ENCODE data around the gene VPS13C.

VPS13C gene

GRCh38 chr15:61841466-61841865 is 218.8 kb downstream of the VPS13C start:
- DNase-seq = peak in 1 of 5 donors; percentile 56

DNA sequence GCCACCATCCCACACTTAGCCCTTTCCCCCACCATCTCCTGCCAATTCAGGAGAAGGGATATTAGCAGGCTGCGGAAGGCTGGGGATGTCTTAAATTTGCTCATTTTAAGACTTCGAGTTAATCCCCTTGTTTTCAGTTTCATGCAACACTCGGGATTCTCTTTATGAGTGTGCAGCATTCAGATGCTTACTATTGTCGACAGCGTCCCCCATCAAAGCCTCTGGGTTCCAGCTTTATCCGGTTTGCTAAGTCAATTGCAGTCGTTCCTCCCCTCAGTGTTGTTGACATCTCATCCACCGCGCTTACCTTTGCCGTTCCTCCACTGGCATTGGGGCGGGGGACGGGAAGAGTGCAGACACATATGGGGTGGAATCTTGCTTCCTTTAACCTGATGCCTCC is 220.2 kb downstream of the VPS13C start:
- DNase-seq = no peak

- no peak for DNase-seq
These were observed 220.7 kb downstream of the VPS13C start for GRCh38 chr15:61839546-61839945.

DNA sequence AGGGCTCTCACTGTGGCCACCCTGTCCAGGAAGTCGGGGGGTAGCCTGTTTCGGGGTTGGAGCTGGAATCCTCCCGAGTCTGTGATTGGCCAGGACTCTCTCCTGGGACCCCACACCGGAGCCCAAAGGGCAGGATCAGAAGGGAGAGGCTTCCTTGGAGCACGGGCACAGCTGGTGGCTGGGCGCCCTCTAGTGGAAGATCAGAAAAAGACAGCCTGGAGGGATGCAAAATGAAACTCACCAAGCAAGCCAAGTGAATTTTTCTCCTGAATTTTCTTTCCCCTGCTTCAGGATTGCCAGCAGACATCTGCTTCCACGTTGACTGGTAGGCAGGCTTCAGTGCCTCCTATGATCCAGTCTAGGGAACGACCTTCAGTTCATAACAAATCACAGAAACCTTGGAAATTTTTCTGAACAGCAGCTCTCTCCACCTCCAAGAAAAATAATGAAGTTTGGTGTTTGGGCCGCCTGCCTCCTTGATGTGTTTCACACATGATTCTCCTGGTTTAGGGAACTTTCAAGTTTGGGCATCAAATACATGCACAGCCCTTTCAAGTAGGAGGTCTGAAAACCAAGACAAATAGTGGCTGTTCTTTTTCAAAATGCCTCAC is 224.6 kb downstream of the VPS13C start:
- peak in 4 of 5 donors; percentile 26 to 46 (median 34) for DNase-seq

- DNase-seq = no peak
These were observed 225.2 kb downstream of the VPS13C start for GRCh38 chr15:61835029-61835428.

DNA sequence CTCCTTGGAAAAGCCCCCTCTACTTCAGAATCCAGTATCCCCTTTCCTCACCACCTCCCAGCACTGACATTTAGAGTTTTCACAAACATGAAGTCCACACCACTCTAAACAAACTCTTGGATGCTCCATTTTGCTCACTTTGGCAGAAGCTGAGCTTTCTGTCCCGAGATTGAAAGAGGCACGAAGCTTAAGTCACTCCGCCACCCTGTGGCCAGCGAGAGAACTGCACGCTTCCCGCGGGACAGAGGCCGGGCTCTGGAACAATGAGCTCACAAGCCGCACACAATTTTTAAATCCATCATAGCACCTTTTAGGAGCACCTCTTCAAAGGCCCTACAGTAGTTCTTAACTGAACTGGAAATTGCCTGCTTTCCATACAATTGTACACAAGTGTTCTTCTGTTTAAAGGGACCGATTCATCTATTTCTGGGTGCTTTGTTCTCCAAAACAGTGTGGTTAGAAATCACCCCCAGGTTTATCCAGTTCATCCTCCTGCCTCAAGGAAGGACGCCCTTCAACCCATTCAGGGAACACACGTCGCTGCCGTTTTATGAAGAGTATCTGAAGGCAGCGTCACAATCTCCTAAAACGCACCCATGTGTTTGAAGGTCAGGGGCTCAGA is 226.1 kb downstream of the VPS13C start:
- DNase-seq = peak; percentile 29 to 64 (median 51)

DNA sequence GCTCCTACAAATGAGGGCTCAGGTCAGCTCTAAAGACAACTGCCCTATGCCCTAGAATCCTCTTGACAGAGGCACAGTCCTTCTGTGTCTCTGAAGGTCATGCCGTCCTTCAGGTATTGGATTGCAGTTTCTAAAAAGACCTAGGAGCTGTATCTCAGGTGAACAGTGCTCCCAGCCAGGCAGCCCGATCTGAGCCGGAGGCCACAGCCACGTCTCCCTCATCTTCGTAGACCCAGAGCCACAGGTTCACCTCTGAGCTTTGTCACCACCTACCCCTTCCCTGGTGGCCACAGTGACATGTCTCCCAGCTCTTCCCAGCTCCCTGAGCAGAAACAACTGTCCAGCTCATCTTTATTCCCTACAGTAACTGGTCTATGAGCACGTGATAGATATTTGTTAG is 228.0 kb downstream of the VPS13C start:
- no peak for DNase-seq

DNA sequence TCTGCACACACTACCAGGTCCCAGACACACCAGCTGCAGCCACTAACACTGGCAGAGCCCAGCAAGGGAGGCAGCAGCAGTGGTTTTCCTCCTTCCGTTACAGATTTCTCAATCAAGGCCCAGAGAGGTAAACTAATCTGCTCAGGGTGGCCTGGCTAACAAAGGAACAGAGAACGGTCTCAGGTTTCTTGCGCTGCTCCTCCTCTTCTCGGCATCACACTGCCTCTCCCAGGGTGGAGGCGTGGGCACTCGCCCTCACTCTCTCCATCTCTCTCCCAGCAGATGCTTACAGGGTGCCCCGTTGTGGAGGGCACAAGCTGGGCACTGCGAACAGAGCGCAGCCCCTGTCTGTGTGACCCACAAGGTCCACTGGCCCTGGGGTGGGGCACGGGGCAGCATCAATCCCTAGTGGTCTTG is 228.7 kb downstream of the VPS13C start:
- DNase-seq = no peak

DNA sequence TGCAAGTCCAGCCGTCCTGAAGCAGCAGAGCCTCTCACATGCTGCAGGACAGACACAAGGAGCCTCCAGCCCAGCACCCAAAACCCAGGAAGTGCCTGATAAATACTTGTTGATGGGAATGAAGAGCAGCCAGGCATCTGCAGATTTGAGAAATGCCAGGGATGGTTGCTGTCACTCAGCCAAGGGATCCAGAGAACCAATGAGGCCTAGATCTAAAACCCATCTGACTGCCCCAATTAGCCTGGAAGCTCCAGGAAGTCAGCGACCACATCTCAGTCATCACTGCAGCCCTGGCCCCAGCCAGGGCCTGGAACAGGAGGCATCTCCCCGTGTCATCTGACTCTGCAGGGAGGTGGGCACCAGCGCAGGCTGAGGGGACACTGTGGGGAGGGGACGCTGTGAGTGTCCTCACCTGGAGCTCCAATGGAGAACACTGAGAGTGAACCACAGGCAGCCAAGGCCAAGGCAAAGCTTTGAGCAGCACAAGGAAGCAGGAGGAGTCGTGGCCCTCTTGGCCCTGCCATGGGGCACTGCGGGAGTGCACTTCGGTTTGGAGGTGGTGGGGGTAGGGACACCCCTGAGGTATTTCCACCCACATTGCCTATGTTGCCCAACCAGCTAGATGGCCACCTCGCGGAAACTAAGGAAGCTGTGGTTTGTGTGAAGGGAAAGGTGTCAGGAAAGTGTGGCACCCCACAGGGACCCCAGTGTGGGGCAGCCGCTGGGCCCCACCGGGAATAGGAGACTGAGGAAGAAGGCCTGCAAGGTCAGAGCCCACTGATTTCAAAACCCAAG is 229.5 kb downstream of the VPS13C start:
- DNase-seq = no peak

DNA sequence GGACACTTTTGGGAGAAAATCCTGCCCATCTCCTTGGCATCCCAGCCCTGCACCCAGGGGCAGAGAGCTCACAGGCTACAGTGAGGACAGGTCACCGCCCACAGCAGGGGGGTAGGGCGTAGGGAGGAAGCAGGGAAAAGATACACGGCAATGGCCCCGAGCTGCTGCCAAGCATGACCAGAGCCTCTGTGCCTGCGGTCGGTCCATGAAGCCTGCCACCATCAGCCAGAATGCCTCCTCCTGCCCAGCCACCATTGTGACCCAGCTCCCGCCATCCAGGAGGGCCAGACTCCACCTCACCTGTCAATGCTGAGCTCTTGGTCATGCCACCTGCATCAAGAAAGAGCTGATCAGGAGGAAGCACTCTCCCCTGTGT is 230.7 kb downstream of the VPS13C start:
- no peak for DNase-seq

GRCh38 chr15:61828860-61829513 is 231.3 kb downstream of the VPS13C start:
- no peak for DNase-seq

GRCh38 chr15:61828008-61828407 is 232.2 kb downstream of the VPS13C start:
- DNase-seq = no peak

DNA sequence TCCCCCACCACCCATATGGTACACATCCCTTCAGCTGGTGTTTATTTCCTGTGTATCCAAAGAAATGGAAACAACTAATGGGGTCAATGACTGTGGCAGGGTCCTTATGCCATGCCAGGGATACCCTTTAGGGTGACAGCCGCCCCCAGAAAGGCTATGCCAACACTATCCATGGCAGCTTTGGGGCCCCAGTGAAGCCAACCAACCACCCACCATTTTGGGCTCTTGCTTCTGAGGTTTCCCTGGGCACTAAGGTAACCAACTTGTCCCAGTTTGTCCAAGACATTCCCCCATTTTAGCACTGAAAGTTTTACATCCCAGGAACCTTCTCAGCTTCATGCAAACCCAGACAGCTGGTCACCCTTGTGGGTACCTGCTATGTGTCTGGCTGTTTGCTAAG is 233.1 kb downstream of the VPS13C start:
- no peak for DNase-seq

DNA sequence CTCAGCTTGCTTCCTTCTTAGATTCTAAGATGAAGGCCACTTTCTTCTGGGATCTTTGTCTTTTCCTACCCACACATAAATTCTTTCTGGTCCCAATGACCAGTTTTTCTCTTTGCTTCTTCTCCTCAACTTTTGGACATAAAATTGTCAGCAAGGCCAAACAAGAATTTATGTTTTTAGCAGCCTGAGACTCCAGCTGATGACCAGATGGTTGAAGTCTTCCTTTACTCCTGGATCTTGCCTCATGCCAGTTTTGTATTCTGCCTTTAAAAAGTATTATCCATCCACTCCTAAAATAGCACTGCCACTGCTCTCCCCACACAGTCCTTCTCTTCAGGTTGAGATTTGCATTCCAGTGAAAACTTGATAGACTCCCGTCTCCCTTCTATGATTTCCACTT is 236.0 kb downstream of the VPS13C start:
- no peak for DNase-seq

DNA sequence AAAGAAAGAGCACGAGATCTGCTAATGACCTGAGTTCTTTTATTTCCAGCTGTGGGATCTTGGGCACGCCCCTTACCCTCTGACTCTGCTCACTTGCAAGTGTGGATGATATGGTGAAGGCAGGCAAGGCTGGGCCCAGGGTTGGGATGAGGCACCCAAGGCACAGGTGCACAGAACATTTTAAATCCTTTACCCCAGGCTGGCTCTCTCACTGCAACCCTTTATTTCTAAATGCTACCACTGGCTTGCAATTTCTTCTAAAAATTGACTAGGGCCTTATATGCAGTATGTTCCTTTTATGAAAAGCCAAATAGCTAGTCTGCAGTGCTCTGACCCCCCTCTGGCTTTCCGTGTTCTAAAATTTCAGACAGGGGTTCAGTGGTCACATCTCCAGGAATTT is 237.7 kb downstream of the VPS13C start:
- no peak for DNase-seq

DNA sequence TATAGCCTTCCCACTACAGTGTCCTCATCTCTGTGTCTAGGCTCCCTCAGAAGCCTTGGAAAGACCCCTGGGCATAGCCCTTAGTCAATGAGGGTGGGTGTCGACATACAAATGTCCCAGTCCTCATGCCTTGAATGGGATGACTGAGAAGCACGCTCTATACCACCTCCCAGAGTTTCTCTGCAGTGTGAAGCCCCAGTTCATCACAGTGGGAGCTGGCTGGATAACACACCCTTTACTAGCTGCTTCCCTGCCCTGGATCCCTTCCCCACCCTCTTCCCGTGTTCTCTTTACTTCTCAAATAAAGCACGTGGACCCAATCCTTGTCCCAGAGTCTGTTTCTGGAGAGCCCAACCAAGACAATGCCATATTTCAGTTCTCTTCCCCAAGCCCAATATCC is 239.3 kb downstream of the VPS13C start:
- no peak for DNase-seq

- no peak for DNase-seq
These were observed 240.0 kb downstream of the VPS13C start for GRCh38 chr15:61820212-61820611.

DNA sequence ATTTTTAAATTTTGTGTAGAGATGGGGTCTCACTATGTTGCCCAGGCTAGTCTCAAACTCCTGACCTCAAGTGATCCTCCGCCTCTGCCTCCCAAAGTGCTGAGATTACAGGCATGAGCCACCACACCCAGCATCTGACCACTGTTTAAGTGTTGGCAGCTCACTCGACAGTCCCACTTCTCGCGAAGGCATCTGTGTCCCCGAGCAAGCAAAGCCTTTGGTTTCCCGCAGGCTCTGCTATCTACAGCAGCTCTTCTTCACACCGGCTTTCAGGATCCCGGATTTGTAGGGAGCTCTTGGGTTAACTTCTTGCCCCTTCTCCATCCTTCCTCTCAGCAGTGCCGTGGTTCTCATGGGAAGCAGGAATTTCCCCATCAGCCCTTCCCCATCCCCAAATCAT is 240.9 kb downstream of the VPS13C start:
- DNase-seq = no peak

- DNase-seq = no peak
These were observed 241.4 kb downstream of the VPS13C start for GRCh38 chr15:61818801-61819200.

GRCh38 chr15:61816856-61817255 is 243.4 kb downstream of the VPS13C start:
- DNase-seq = no peak

DNA sequence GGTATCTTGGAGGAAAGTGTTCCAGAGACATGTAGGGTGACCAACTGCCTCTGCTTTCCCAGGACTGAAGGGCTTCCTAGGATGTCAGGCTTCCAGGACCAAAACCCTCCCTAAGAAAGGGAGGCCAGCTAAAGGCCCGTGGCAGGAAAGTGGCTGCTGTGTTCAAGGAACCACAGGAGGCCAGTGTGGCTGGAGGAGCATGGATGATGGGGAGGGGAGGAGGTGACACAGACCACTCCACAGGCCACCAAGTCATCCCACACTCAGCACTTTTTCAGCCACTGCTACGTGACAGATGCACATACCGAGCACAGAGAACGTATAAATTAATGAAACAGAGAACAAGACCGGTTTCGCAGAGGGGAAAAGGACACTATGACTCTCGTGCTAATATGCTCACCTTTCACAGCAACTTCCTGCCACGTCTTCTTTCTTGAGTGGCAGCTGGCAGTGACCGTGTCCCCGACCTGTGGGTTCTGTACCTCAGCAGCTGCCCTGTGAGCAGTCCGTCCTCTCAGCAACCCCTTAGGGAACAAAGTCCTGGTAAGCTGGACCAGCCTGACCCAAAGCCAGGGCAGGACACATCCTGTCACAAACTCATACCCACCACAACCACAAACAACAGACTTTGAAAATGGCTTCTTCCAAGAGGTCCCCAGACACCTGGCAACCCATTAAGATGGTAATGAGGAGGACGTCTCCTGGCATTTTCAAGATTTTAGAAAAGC is 244.7 kb downstream of the VPS13C start:
- no peak for DNase-seq

GRCh38 chr15:61812476-61812875 is 247.8 kb downstream of the VPS13C start:
- DNase-seq = no peak

DNA sequence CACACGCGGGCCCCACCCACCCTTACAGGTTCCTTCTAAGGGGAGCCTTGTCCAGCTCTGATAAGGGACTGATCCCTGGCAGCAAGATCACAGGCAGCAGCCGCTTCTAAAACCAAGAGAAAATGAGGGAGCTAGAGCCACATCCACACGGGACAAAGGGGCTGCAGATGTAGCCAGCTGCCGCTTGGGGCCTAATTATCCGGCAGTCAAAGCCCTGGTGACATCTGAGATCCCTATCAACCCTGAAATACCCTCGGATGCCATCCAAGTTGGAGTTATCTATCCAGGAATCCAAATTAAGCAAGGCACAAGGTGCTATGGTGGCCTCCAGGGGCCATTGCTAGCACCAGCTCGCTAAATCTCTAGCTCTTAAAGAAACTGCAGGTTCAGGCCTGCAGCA is 248.3 kb downstream of the VPS13C start:
- DNase-seq = no peak

All from T-helper 1 cell (primary cell).